ENCODE measurements around the gene ZNF287.
A peak's percentile ranks its signal among the peaks of the same experiment; 100 is the strongest.

The ZNF287 gene

DNA sequence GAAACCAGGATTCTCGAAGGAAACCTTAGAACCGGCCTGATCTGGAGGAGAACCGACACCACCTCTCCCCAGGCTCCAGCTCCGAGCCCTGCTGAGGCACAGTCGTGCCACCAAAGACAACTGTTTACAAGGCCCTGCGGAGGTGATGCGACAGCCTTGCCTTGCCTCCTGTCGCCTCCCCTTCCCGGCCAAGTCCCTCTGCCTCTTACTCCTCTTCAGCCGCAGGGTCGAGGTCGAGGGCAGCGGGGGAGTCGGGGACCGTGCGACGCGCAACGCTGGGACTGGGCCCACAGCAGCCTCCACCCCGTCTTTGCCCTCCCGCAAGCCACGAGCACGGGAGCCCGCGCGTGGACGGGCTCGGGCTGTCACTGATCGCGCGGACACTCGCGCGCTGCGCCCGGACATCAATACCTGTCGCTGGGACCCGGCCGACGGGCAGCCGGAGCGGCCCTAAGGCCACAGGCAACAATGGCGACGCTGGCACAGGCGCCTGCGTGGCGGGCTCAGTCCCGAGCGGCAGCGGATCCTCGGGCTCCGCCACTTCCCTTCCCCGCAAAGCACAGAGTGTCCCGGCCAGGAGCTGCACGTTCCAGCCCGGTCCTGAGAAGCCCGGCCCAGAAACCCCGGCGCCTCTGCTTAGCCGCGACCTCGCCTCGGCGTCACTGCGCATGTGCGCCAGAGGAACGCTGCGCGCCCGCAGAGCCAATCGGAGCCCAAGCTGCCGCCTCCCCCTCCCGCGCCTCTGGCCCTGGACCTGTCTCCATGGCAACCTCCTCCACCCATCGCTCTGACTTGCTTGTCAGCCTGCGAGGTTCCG is at the start of gene ZNF287:
Gene ZNF287 (minus strand): TSS at position 664 of the 817 bp plus-strand sequence. CDS start 1,473 bp downstream, outside the sequence.
- H2AFZ ChIP-seq (ENCODE audit: low read depth, low read length, severe bottlenecking): peak within 1 kb of the TSS; percentile 98
- H3K27ac ChIP-seq (ENCODE audit: low read depth, low read length): no peak within 1 kb of the TSS
- peak within 1 kb of the TSS; percentile 75 for H3K4me2 ChIP-seq (ENCODE audit: low read depth, low read length, poor library complexity, severe bottlenecking)
- H3K27me3 ChIP-seq (ENCODE audit: low read length): no peaks in the 10 kb centered on the region
- H3F3A ChIP-seq (ENCODE audit: insufficient read depth): no peaks in the 10 kb centered on the region
- H4K20me1 ChIP-seq (ENCODE audit: low read depth, low read length): no peaks in the 10 kb centered on the region
- H3K79me2 ChIP-seq (ENCODE audit: insufficient read depth, low read length): no peaks in the 10 kb centered on the region
- H3K9me2 ChIP-seq (replicated peaks; ENCODE audit: insufficient read depth, low read length): no peaks in the 10 kb centered on the region
- H3K36me3 ChIP-seq (ENCODE audit: low read length): peaks cover 2% of the 10 kb centered on the region; the same call in 1 of the 2 replicates
- no peaks in the 10 kb centered on the region for H3K9me3 ChIP-seq (ENCODE audit: insufficient read depth, low read length)
- TF ChIP-seq CTCF (IDR thresholded peaks at IDR 0.05; ENCODE audit: insufficient read depth, low read length, poor library complexity, severe bottlenecking): no peak
- TF ChIP-seq EZH2phosphoT487 (conservative IDR thresholded peaks at IDR 0.05; ENCODE audit: low read length): no peak
- peak within 1 kb of the TSS; percentile 69 for H3K4me3 ChIP-seq (ENCODE audit: insufficient read depth, low read length, poor library complexity, severe bottlenecking)
- peak within 1 kb of the TSS; percentile 70 for H3K9ac ChIP-seq (ENCODE audit: low read length)

GRCh38 chr17:16617481-16618060 is 48.6 kb upstream of the ZNF287 start:
- no peaks in the 10 kb centered on the region for H3K36me3 ChIP-seq (ENCODE audit: low read length)
- no peak overlapping the region for H3K4me3 ChIP-seq (ENCODE audit: insufficient read depth, low read length, poor library complexity, severe bottlenecking)
- H3F3A ChIP-seq (ENCODE audit: insufficient read depth): no peaks in the 10 kb centered on the region
- H3K9me2 ChIP-seq (replicated peaks; ENCODE audit: insufficient read depth, low read length): no peaks in the 10 kb centered on the region
- H3K27me3 ChIP-seq (ENCODE audit: low read length): no peaks in the 10 kb centered on the region
- no peak for TF ChIP-seq CTCF (IDR thresholded peaks at IDR 0.05; ENCODE audit: insufficient read depth, low read length, poor library complexity, severe bottlenecking)
- no peak for TF ChIP-seq EZH2phosphoT487 (conservative IDR thresholded peaks at IDR 0.05; ENCODE audit: low read length)
- H4K20me1 ChIP-seq (ENCODE audit: low read depth, low read length): no peaks in the 10 kb centered on the region
- no peaks in the 10 kb centered on the region for H3K79me2 ChIP-seq (ENCODE audit: insufficient read depth, low read length)
- no peak overlapping the region for H2AFZ ChIP-seq (ENCODE audit: low read depth, low read length, severe bottlenecking)
- no peak overlapping the region for H3K9ac ChIP-seq (ENCODE audit: low read length)
- H3K27ac ChIP-seq (ENCODE audit: low read depth, low read length): no peak overlapping the region
- H3K4me2 ChIP-seq (ENCODE audit: low read depth, low read length, poor library complexity, severe bottlenecking): no peak overlapping the region
- H3K9me3 ChIP-seq (ENCODE audit: insufficient read depth, low read length): peaks cover 37% of the 10 kb centered on the region; the same call in 1 of the 2 replicates

- Histone ChIP-seq H3K9ac (ENCODE audit: low read length) (no peak overlapping the region), H3K9me2 (replicated peaks; ENCODE audit: insufficient read depth, low read length) (no peaks in the 10 kb centered on the region), H3K27me3 (ENCODE audit: low read length) (no peaks in the 10 kb centered on the region; the same call in 1 of the 2 replicates), H2AFZ (ENCODE audit: low read depth, low read length, severe bottlenecking) (no peak overlapping the region), H4K20me1 (ENCODE audit: low read depth, low read length) (no peaks in the 10 kb centered on the region), H3K9me3 (ENCODE audit: insufficient read depth, low read length) (no peaks in the 10 kb centered on the region; the same call in 1 of the 2 replicates), H3K79me2 (ENCODE audit: insufficient read depth, low read length) (no peaks in the 10 kb centered on the region), H3K4me2 (ENCODE audit: low read depth, low read length, poor library complexity, severe bottlenecking) (no peak overlapping the region), H3K36me3 (ENCODE audit: low read length) (no peaks in the 10 kb centered on the region), H3F3A (ENCODE audit: insufficient read depth) (no peaks in the 10 kb centered on the region), H3K27ac (ENCODE audit: low read depth, low read length) (no peak overlapping the region), H3K4me3 (ENCODE audit: insufficient read depth, low read length, poor library complexity, severe bottlenecking) (no peak overlapping the region)
- no peak for TF ChIP-seq EZH2phosphoT487 (conservative IDR thresholded peaks at IDR 0.05; ENCODE audit: low read length)
- TF ChIP-seq CTCF (IDR thresholded peaks at IDR 0.05; ENCODE audit: insufficient read depth, low read length, poor library complexity, severe bottlenecking): no peak
Measured at GRCh38 chr17:16599537-16599936, 30.5 kb upstream of the ZNF287 start.

Measured in SU-DHL-6 (cell line).